K562 (cell line): ENCODE results near the gene FXYD1. TPM values are rescaled to one million over a fixed set of nuclear protein-coding genes. Genes with fewer than 3 reads are reported as not detected.
A peak's percentile ranks its signal among the peaks of the same experiment; 100 is the strongest.

Experiments
- ATAC-seq: fragments of 200-7000 bp; cut with Tn5 transposase; 3 replicates; pipeline ENCODE4 v1.9.1; 2020; ENCODE audit warnings: moderate library complexity
- BruUV-seq: library from RNA; stranded (reverse); fragments of 400-500 nt; replicated peaks from 2 replicates; lab custom pipeline; 2021; lab: Mats Ljungman, UMichigan
- CTCF ChIA-PET: fragments of 300-600 bp; formaldehyde crosslinking; extraction: SDS; loops from one replicate; lab custom pipeline; 2021; ENCODE audit warnings: low intra/inter-chr PET ratio; lab: Yijun Ruan, JAX
- POLR2A ChIA-PET: fragments of 300-600, 350-650 bp; sonication (Branson Sonifier 250); formaldehyde crosslinking; extraction: SDS; loops from one replicate; lab custom pipeline; 2021; ENCODE audit warnings: antibody characterized with exemption, inconsistent platforms; lab: Yijun Ruan, JAX
- DNase-seq, 4 experiments: peaks; one replicate each; pipeline versions ENCODE4 v3.0.0 to v3.0.0-alpha.2; 2011 to 2018; ENCODE audit warnings: low spot score in 3 of 4, mixed read lengths in 3 of 4; ENCODE audit errors: extremely low read depth in 1 of 4
- FAIRE-seq: peaks from 2 replicates; lab custom pipeline; 2011; peaks lifted over from hg19 to GRCh38; lab: Jason Lieb, UNC
- H2AFZ ChIP-seq: 2 replicates; pipeline ENCODE4 v1.6.0; 2011; ENCODE audit warnings: low read depth, low read length, control low read depth, inconsistent platforms
- H3K27ac ChIP-seq: fragments of 200-600 bp; 3 replicates; pipeline ENCODE4 v1.8.0; 2011; ENCODE audit warnings: low read depth, mild to moderate bottlenecking, control low read depth, inconsistent platforms, low read length, moderate library complexity, mixed read lengths; ENCODE audit errors: extremely low read depth
- H3K27me3 ChIP-seq, 2 experiments: fragments of 300-600 bp in 1 of 2; 2 replicates in 1 of 2; 3 replicates in 1 of 2; pipeline versions ENCODE4 v1.6.0 to v1.8.0; 2011; ENCODE audit warnings: inconsistent platforms in 2 of 2, low read length in 2 of 2, mild to moderate bottlenecking in 1 of 2, mixed read lengths in 1 of 2, moderate library complexity in 1 of 2; ENCODE audit not compliant: control insufficient read depth in 2 of 2, insufficient read depth in 2 of 2
- H3K36me3 ChIP-seq: fragments of 300-600 bp; 3 replicates; pipeline ENCODE4 v1.8.0; 2011; ENCODE audit warnings: mild to moderate bottlenecking, low read length, inconsistent platforms; ENCODE audit not compliant: control insufficient read depth, insufficient read depth
- H3K4me1 ChIP-seq, 2 experiments: fragments of 200-600 bp in 1 of 2; replicated peaks in 1 of 2; 2 replicates in 1 of 2; 3 replicates in 1 of 2; pipeline versions ENCODE4 v1.5.1 to v1.8.0; 2011; ENCODE audit warnings: inconsistent platforms in 2 of 2, low read length in 2 of 2, mild to moderate bottlenecking in 1 of 2, mixed read lengths in 1 of 2, moderate library complexity in 1 of 2; ENCODE audit not compliant: control insufficient read depth in 2 of 2, insufficient read depth in 2 of 2
- H3K4me2 ChIP-seq: 2 replicates; pipeline ENCODE4 v1.6.1; 2011; ENCODE audit warnings: low read length, control low read depth, inconsistent platforms, mixed read lengths; ENCODE audit not compliant: insufficient read depth
- H3K4me3 ChIP-seq: fragments of 200-600 bp; sonication (generic), shearing (Covaris generic); 2 replicates; pipeline ENCODE4 v1.5.1; 2016; ENCODE audit warnings: control low read depth, inconsistent platforms
- H3K79me2 ChIP-seq: fragments of 200-600 bp; 3 replicates; pipeline ENCODE4 v1.8.0; 2011; ENCODE audit warnings: low read length, inconsistent platforms; ENCODE audit not compliant: control insufficient read depth, insufficient read depth
- H3K9ac ChIP-seq, 2 experiments: 2 replicates each; pipeline versions ENCODE4 v1.6.0 to v1.6.1; 2011; ENCODE audit warnings: low read depth in 2 of 2, low read length in 2 of 2, control low read depth in 1 of 2, inconsistent platforms in 1 of 2, mild to moderate bottlenecking in 1 of 2, mixed read lengths in 1 of 2; ENCODE audit not compliant: insufficient read depth in 1 of 2
- H3K9me1 ChIP-seq: one replicate; pipeline ENCODE4 v1.6.0; 2011; ENCODE audit warnings: inconsistent platforms, mild to moderate bottlenecking, low read length, moderate library complexity; ENCODE audit not compliant: control insufficient read depth, insufficient read depth
- H3K9me3 ChIP-seq: replicated peaks from 2 replicates; pipeline ENCODE4 v1.5.1; 2011; ENCODE audit warnings: low read depth, low read length, inconsistent platforms; ENCODE audit not compliant: control insufficient read depth, insufficient read depth
- H4K20me1 ChIP-seq: replicated peaks from 2 replicates; pipeline ENCODE4 v1.6.1; 2011; ENCODE audit warnings: low read length, inconsistent platforms, mixed read lengths; ENCODE audit not compliant: control insufficient read depth, insufficient read depth
- BMI1 ChIP-seq: fragments of 150-350 bp; IDR thresholded peaks from 2 replicates; pipeline ENCODE4 v1.6.1; 2014; ENCODE audit warnings: low read length
- ELK1 ChIP-seq: sonication (generic); formaldehyde crosslinking; IDR thresholded peaks from 2 replicates; pipeline ENCODE4 v1.8.1; 2022; ENCODE audit warnings: missing genetic modification reagents
- ESRRB ChIP-seq: fragments of 250-450 bp; sonication (Bioruptor Pico); IDR thresholded peaks from 2 replicates; pipeline ENCODE4 v1.5.0; 2020; ENCODE audit warnings: mild to moderate bottlenecking, moderate library complexity, borderline replicate concordance
- FOXJ3 ChIP-seq: sonication (generic); formaldehyde crosslinking; IDR thresholded peaks from 2 replicates; pipeline ENCODE4 v1.4.0; 2020; ENCODE audit warnings: mild to moderate bottlenecking, missing genetic modification reagents
- NFYB ChIP-seq: IDR thresholded peaks from 2 replicates; pipeline ENCODE4 v1.6.1; 2011; ENCODE audit warnings: mild to moderate bottlenecking, moderate library complexity; ENCODE audit not compliant: insufficient read length; ENCODE audit errors: extremely low read depth
- POLR2G ChIP-seq: fragments of 200-400 bp; formaldehyde crosslinking; IDR thresholded peaks from 2 replicates; pipeline ENCODE4 v1.6.1; 2017; ENCODE audit warnings: low read depth, mild to moderate bottlenecking, antibody characterized with exemption, low read length, moderate library complexity
- RBFOX2 ChIP-seq: fragments of 200-400 bp; formaldehyde crosslinking; IDR thresholded peaks from 2 replicates; pipeline ENCODE4 v1.6.1; 2017; ENCODE audit warnings: low read depth, mild to moderate bottlenecking, low read length, moderate library complexity
- SAFB ChIP-seq: fragments of 200-400 bp; formaldehyde crosslinking; IDR thresholded peaks from 2 replicates; pipeline ENCODE4 v1.6.1; 2017; ENCODE audit warnings: low read depth, low read length, borderline replicate concordance
- SNAPC5 ChIP-seq: fragments of 250-450 bp; sonication (Bioruptor Pico); IDR thresholded peaks from 2 replicates; pipeline ENCODE4 v1.8.0; 2021; ENCODE audit warnings: moderate library complexity, mild to moderate bottlenecking, inconsistent platforms
- TAL1 ChIP-seq: fragments of 450-650 bp; IDR thresholded peaks from 2 replicates; pipeline ENCODE4 v1.6.1; 2016; ENCODE audit warnings: mild to moderate bottlenecking
- THRB ChIP-seq: fragments of 450-650 bp; formaldehyde crosslinking; conservative IDR thresholded peaks from 2 replicates; pipeline ENCODE4 v1.4.0; 2022; ENCODE audit warnings: mild to moderate bottlenecking, missing genetic modification characterization
- ZFP36 ChIP-seq: fragments of 150-350 bp; IDR thresholded peaks from 2 replicates; pipeline ENCODE4 v1.6.1; 2018; ENCODE audit warnings: low read length, low read depth; ENCODE audit not compliant: partially characterized antibody
- WGBS: fragments of 100-300 bp; shearing (Covaris generic); methylation state at CpG from one replicate; pipeline ENCODE4 v1.1.6; 2016; ENCODE audit warnings: low coverage, mixed read lengths; ENCODE audit not compliant: insufficient coverage; ENCODE audit errors: missing lambda C conversion rate; 5-methylcytosine and 5-hydroxymethylcytosine counted together
- in situ Hi-C: fragments of 300-500 bp; cut with MboI; formaldehyde crosslinking; loops from 4 replicates; pipeline ENCODE4 v1.15.0; 2018; ENCODE audit warnings: inconsistent platforms, mixed read lengths
- intact Hi-C: fragments of 100-400 bp; cut with micrococcal nuclease; formaldehyde crosslinking; loops from 2 replicates; pipeline ENCODE4 v1.14.2; 2022
- polyA plus RNA-seq, 8 experiments: library from polyadenylated mRNA; depleted of rRNA in 4 of 8; stranded (reverse) in 5 of 8; unstranded in 3 of 8; fragments of >200 nt; fragmentation: Nextera tagmentation in 2 of 8; fragmentation: Illumina TruSeq in 1 of 8; extraction: Ambion mirVana in 2 of 8; extraction: Trizol in 1 of 8; gene quantifications; 2 replicates each; pipeline versions ENCODE4 v1.2.1 to v1.2.3, GENCODE V29; 2011 to 2014; ENCODE audit warnings: inconsistent platforms in 1 of 8, missing spikeins in 1 of 8
- total RNA-seq, 7 experiments: library from RNA; depleted of rRNA in 6 of 7; stranded (reverse); fragments of >200 nt in 6 of 7; fragmentation: Illumina TruSeq in 2 of 7; extraction: Trizol in 2 of 7; gene quantifications; 2 replicates each; pipeline versions ENCODE4 v1.2.1 to v1.2.3, GENCODE V29; 2011 to 2021; ENCODE audit warnings: low replicate concordance in 1 of 7

FXYD1 gene
- total and polyA plus RNA-seq, 9 of the 15 experiments (the other 6 are each of a cell fraction or from before 2014, with no cell fraction given), result 0.40 to 3.2 (median 1.8) TPM; not detected in 3

- 0 out of 2 replicates have a peak, but pooled peaks have one; percentile 7 for TF ChIP-seq THRB (CRISPR knock-in tag)
- TF ChIP-seq ZFP36, result peak; percentile 85
Observed at GRCh38 chr19:35155981-35156672, 17.5 kb downstream of the FXYD1 start (continued).

- DNase-seq (no peak), FAIRE-seq (no peak), ATAC-seq (no peak)
- peak overlapping the region; percentile 84 to 89 for H3K9ac ChIP-seq
- ChIA-PET POLR2A (no interaction called here), CTCF (no interaction called here)
- H3K9me3 ChIP-seq, result no peaks in the 10 kb centered on the region
- H3K4me2 ChIP-seq, result peak overlapping the region; percentile 95
- H3K79me2 ChIP-seq, result peaks cover 55% of the 10 kb centered on the region
- H3K27ac ChIP-seq, result no peak overlapping the region
- peaks cover 63% of the 10 kb centered on the region for H3K36me3 ChIP-seq
- no peak overlapping the region for H2AFZ ChIP-seq
- intact Hi-C loops, result loop anchor here (5.0 kb wide), 1 partner anchor 111 kb away; the partner anchor contains the start of gene USF2
- H3K4me1 ChIP-seq, result peaks cover 18 to 48% of the 10 kb centered on the region in 2 experiments; a peak in 4 of 5 replicates
- H3K4me3 ChIP-seq, result peak overlapping the region; percentile 92; the same call in 1 of the 2 replicates
- in situ Hi-C loops, result no loop called here
- H4K20me1 ChIP-seq, result no peaks in the 10 kb centered on the region
- 79% methylated on average over 7 of the region's 7 CpGs for WGBS
- BruUV-seq, result no TSS peak
- no peaks in the 10 kb centered on the region for H3K27me3 ChIP-seq
- TF ChIP-seq ESRRB, result no peak
- no peak for TF ChIP-seq SAFB
- no peak for TF ChIP-seq BMI1
- no peak for TF ChIP-seq SNAPC5 (CRISPR knock-in tag)
- no peak for TF ChIP-seq TAL1
- TF ChIP-seq POLR2G, result peak; percentile 58; the same call in 1 of the 2 replicates
- TF ChIP-seq FOXJ3, result no peak
- TF ChIP-seq ELK1 (CRISPR knock-in tag), result no peak
- peak; percentile 70 for TF ChIP-seq RBFOX2
- no peak for TF ChIP-seq NFYB
- no peaks in the 10 kb centered on the region for H3K9me1 ChIP-seq
Observed at GRCh38 chr19:35156673-35157014, 18.0 kb downstream of the FXYD1 start.
